Measurements from ENCODE around the gene UBIAD1. TPM values are rescaled to one million over a fixed set of nuclear protein-coding genes. Genes with fewer than 3 reads are reported as not detected.
A peak's percentile ranks its signal among the peaks of the same experiment; 100 is the strongest.

Gene UBIAD1
- total and polyA plus RNA-seq, 2 of the 13 experiments (the other 11 are each of a cell fraction or from before 2014, with no cell fraction given), result 16.9 to 20.4 TPM

- TF ChIP-seq ZNF318 (CRISPR knock-in tag; IDR thresholded peaks at IDR 0.05) (no peak), GMEB2 (CRISPR knock-in tag; IDR thresholded peaks at IDR 0.05; ENCODE audit: low read depth) (no peak), ATF5 (CRISPR knock-in tag; IDR thresholded peaks at IDR 0.05; ENCODE audit: low read depth) (no peak; the same call in 1 of the 2 replicates), ZSCAN30 (CRISPR knock-in tag; IDR thresholded peaks at IDR 0.05) (no peak), PAX8 (CRISPR knock-in tag; IDR thresholded peaks at IDR 0.05; ENCODE audit: borderline replicate concordance) (peak; percentile 74; the same call in 1 of the 2 replicates), HINFP (CRISPR knock-in tag; IDR thresholded peaks at IDR 0.05; ENCODE audit: low read depth) (peak; percentile 85; the same call in 1 of the 2 replicates), ZFP1 (CRISPR knock-in tag; IDR thresholded peaks at IDR 0.05) (no peak), ZNF616 (CRISPR knock-in tag; IDR thresholded peaks at IDR 0.05; ENCODE audit: low read depth) (no peak), ATF7 (IDR thresholded peaks at IDR 0.05) (no peak), ATF7 (CRISPR knock-in tag; IDR thresholded peaks at IDR 0.05) (0 out of 2 replicates have a peak, but pooled peaks have one; percentile 34)
These were observed at the start of gene UBIAD1 (continued) for GRCh38 chr1:11272832-11273594.

Data from HepG2 (cell line).